WERI-Rb-1 (cell line): ENCODE data around the gene CLIP2.

Experiments used
- DNase-seq: peaks from one replicate; pipeline ENCODE4 v3.0.0-alpha.2; 2020
- H3K27ac ChIP-seq: fragments of 250-450 bp; sonication (Bioruptor Pico); 2 replicates; pipeline ENCODE4 v1.5.1; 2020; ENCODE audit warnings: mild to moderate bottlenecking, moderate library complexity
- H3K27me3 ChIP-seq: fragments of 250-450 bp; sonication (Bioruptor Pico); 2 replicates; pipeline ENCODE4 v1.5.1; 2021; ENCODE audit warnings: mild to moderate bottlenecking, low read depth, moderate library complexity; ENCODE audit not compliant: insufficient read depth, severe bottlenecking
- H3K36me3 ChIP-seq: fragments of 250-450 bp; sonication (Bioruptor Pico); 2 replicates; pipeline ENCODE4 v1.5.1; 2020; ENCODE audit warnings: mild to moderate bottlenecking, moderate library complexity
- H3K4me3 ChIP-seq: 2 replicates; pipeline ENCODE4 v1.5.1; 2011; ENCODE audit warnings: low read depth, mild to moderate bottlenecking, control low read depth, low read length
- H3K9me3 ChIP-seq: fragments of 250-450 bp; sonication (Bioruptor Pico); 2 replicates; pipeline ENCODE4 v1.5.1; 2021; ENCODE audit warnings: mild to moderate bottlenecking, moderate library complexity; ENCODE audit not compliant: severe bottlenecking
- TF ChIP-seq, protein P1 (sequence below): IDR thresholded peaks from 2 replicates; pipeline ENCODE4 v1.5.1; 2011; ENCODE audit warnings: low read depth, mild to moderate bottlenecking, control low read depth, inconsistent platforms, low read length

The CLIP2 gene

DNA sequence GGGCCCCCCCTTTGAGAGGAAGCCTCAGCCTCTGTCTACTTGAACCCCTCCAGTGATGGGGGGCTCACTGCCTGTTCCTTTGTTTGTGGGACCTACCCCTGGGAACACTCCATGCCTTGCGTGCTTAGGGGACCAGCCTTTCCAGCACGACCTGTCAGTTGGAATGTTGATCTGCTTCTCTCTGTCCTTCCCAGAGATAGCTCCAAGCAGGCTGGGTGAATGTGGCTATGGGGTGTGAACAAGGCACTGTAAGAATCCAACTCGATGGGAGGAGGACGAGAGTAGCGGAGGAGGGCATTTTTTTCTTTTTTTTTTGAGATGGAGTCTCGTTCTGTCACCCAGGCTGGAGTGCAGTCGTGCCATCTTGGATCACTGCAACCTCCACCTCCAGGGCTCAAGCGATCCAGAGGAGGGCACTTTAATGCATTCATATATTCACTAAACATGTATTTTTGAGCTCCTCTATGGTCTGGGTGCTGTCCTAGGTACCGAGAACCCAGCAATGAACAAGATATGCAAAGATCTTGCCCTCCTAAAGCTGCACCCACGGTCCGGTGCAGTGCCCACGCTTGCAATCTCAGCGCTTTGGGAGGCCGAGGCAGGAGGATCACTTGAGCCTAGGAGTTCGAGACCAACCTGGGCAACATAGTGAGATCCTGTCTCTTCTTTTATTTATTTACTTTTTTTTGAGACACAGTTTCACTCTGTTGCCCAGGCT lies 8.5 kb downstream of the CLIP2 start:
- no peak for DNase-seq
- H3K36me3 ChIP-seq: no peaks in the 10 kb centered on the region
- H3K27ac ChIP-seq: no peak overlapping the region
- H3K9me3 ChIP-seq: no peaks in the 10 kb centered on the region
- H3K4me3 ChIP-seq: no peak overlapping the region
- no peaks in the 10 kb centered on the region for H3K27me3 ChIP-seq
- TF ChIP-seq, protein P1, sequence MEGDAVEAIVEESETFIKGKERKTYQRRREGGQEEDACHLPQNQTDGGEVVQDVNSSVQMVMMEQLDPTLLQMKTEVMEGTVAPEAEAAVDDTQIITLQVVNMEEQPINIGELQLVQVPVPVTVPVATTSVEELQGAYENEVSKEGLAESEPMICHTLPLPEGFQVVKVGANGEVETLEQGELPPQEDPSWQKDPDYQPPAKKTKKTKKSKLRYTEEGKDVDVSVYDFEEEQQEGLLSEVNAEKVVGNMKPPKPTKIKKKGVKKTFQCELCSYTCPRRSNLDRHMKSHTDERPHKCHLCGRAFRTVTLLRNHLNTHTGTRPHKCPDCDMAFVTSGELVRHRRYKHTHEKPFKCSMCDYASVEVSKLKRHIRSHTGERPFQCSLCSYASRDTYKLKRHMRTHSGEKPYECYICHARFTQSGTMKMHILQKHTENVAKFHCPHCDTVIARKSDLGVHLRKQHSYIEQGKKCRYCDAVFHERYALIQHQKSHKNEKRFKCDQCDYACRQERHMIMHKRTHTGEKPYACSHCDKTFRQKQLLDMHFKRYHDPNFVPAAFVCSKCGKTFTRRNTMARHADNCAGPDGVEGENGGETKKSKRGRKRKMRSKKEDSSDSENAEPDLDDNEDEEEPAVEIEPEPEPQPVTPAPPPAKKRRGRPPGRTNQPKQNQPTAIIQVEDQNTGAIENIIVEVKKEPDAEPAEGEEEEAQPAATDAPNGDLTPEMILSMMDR: no peak

DNA sequence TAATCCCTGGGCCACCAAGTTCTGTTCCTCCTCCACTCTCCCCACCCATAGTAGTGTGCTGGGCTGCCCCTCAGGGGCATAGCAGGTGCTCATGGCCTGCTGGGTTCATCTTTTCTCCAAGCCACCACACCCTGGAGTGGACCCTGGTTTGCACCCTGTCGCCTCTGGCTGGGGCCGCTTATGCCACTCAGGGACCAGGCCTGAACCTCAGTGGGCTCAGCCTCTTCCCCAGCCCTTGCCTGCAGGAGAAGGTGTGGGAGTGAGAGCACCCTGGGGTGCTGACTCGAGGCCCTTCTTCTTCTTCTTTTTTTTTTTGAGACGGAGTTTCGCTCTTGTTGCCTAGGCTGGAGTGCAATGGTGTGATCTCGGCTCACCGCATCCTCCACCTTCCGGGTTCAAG lies 10.2 kb downstream of the CLIP2 start:
- Histone ChIP-seq H3K27me3 (no peaks in the 10 kb centered on the region), H3K9me3 (no peaks in the 10 kb centered on the region), H3K4me3 (no peak overlapping the region), H3K36me3 (no peaks in the 10 kb centered on the region), H3K27ac (no peak overlapping the region)
- DNase-seq: no peak
- TF ChIP-seq, protein P1: no peak

DNA sequence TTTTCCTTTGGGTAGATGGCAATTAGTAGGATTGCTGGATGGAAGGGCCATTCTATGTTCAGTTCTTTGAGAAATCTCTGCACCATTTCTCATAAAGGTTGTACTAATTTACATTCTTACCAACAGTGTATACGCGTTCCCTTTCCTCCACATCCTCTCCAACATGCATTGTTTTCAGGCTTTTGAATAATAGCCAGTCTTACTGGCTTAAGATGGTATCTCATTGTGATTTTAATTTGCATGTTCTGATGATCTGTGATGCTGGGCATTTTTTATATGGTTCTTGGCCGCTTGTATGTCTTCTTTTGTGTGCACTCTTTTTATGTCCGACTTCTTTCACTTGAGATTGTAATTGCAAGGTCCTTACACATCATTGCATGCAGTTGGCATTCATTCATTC lies 11.7 kb downstream of the CLIP2 start:
- no peaks in the 10 kb centered on the region for H3K27me3 ChIP-seq
- TF ChIP-seq, protein P1: no peak
- H3K27ac ChIP-seq: no peak overlapping the region
- no peak for DNase-seq
- no peaks in the 10 kb centered on the region for H3K9me3 ChIP-seq
- no peak overlapping the region for H3K4me3 ChIP-seq
- no peaks in the 10 kb centered on the region for H3K36me3 ChIP-seq

DNA sequence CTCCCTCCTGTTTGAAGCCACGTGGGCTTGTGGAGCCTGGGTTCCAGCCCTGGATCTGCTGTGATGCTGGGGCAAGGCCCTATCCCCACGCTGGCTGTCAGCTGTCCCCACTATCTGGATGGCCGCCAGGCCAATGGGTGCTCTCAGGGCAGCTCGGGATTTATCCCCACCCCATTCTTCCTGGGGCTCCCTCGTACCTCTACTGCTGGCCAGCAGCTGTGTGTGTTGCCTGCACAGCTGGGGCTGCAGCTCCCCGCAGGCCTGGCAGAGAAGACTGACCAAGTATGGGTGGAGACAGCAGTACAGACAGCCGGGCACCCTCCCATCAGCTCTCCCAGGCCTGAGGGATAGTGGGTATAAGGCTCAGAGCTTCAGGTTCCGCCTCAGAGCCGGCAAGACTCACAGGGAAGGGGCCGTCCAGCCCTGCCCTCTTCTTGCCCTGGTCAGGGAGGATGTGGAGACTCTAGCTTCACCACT lies 13.6 kb downstream of the CLIP2 start:
- Histone ChIP-seq H3K36me3 (no peaks in the 10 kb centered on the region), H3K27me3 (no peaks in the 10 kb centered on the region), H3K4me3 (no peak overlapping the region), H3K9me3 (no peaks in the 10 kb centered on the region), H3K27ac (no peak overlapping the region)
- DNase-seq: no peak
- TF ChIP-seq, protein P1: no peak

DNA sequence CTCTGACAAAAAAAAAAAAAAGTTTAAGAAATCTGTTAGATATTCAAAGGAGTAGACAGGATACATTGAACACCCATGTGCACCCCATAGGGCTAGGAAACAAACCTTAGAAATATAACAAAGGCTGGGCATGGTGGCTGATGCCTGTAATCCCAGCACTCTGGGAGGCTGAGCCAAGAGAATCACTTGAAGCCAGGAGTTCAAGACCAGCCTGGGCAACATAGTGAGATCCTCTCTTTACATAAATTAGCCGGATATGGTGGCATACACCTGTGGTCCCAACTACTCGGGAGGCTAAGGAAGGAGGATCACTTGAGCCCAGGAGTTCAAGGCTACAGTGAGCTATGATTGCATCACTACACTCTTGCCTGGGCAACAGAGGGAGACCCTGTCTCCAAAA lies 15.3 kb downstream of the CLIP2 start:
- Histone ChIP-seq H3K27me3 (no peaks in the 10 kb centered on the region), H3K27ac (no peak overlapping the region), H3K4me3 (no peak overlapping the region), H3K9me3 (no peaks in the 10 kb centered on the region), H3K36me3 (no peaks in the 10 kb centered on the region)
- DNase-seq: no peak
- TF ChIP-seq, protein P1: no peak
